Suprapubic skin (tissue), 4 donors: ENCODE measurements around the gene BCL11B. TPM values are rescaled to one million over a fixed set of nuclear protein-coding genes. Genes with fewer than 3 reads are reported as not detected.

Experiments
- DNase-seq, 2 donors: peaks; one replicate each; pipeline ENCODE4 v3.0.0-alpha.2; 2019; ENCODE audit warnings: low spot score in 2 of 2
- H3K27ac ChIP-seq: fragments of 200-600 bp; sonication (generic); one replicate; pipeline ENCODE4 v1.5.1; 2019
- H3K27me3 ChIP-seq: fragments of 200-600 bp; sonication (generic); one replicate; pipeline ENCODE4 v1.5.1; 2019
- H3K36me3 ChIP-seq: fragments of 200-600 bp; sonication (generic); one replicate; pipeline ENCODE4 v1.5.1; 2019
- H3K4me1 ChIP-seq: fragments of 200-600 bp; sonication (generic); one replicate; pipeline ENCODE4 v1.5.1; 2019
- H3K4me3 ChIP-seq: fragments of 200-600 bp; sonication (generic); one replicate; pipeline ENCODE4 v1.5.1; 2019; ENCODE audit warnings: mild to moderate bottlenecking
- H3K9me3 ChIP-seq: fragments of 200-600 bp; sonication (generic); one replicate; pipeline ENCODE4 v1.5.1; 2019
- CTCF ChIP-seq, 2 donors: fragments of 200-600 bp in 1 of 2; fragments of 450-650 bp in 1 of 2; sonication (generic) in 1 of 2; IDR thresholded peaks; one replicate each; pipeline ENCODE4 v1.5.1; 2016 to 2019; ENCODE audit warnings: antibody characterized with exemption in 2 of 2, mild to moderate bottlenecking in 1 of 2, moderate library complexity in 1 of 2
- EP300 ChIP-seq: sonication (generic); formaldehyde crosslinking; IDR thresholded peaks from one replicate; pipeline ENCODE4 v1.6.1; 2017; ENCODE audit warnings: antibody characterized with exemption
- POLR2A ChIP-seq, 2 donors: fragments of 450-650 bp; IDR thresholded peaks; one replicate each; pipeline ENCODE4 v1.6.1; 2017; ENCODE audit warnings: antibody characterized with exemption in 2 of 2, mild to moderate bottlenecking in 2 of 2, moderate library complexity in 2 of 2
- POLR2AphosphoS5 ChIP-seq, 3 donors: sonication (generic); formaldehyde crosslinking; IDR thresholded peaks; one replicate each; pipeline ENCODE4 v1.6.1; 2017; ENCODE audit warnings: antibody characterized with exemption in 3 of 3
- WGBS: methylation state at CpG from one replicate; pipeline ENCODE4 v1.1.5; 2018; 5-methylcytosine and 5-hydroxymethylcytosine counted together
- total RNA-seq, 4 donors: library from RNA; depleted of rRNA; stranded (reverse); fragments of >200 nt; gene quantifications; one replicate each; pipeline ENCODE4 v1.1.0, GENCODE V29; 2016

Gene BCL11B
- total RNA-seq, 4 donors from 2014 or later, result 35.9 to 53.8 (median 47.5) TPM

GRCh38 chr14:99120526-99121318 lies 151.3 kb downstream of the BCL11B start:
- Histone ChIP-seq H3K4me3 (no peak overlapping the region), H3K9me3 (no peaks in the 10 kb centered on the region), H3K27ac (no peak overlapping the region), H3K4me1 (no peaks in the 10 kb centered on the region), H3K27me3 (peaks cover 21% of the 10 kb centered on the region), H3K36me3 (no peaks in the 10 kb centered on the region)
- DNase-seq, result no peak
- 89% methylated on average over 16 of the region's 17 CpGs for WGBS
- TF ChIP-seq EP300 (no peak), POLR2AphosphoS5 (IDR thresholded peaks at IDR 0.05) (no peak), CTCF (IDR thresholded peaks at IDR 0.05) (no peak), POLR2A (IDR thresholded peaks at IDR 0.05) (no peak)

GRCh38 chr14:99119554-99120525 lies 152.2 kb downstream of the BCL11B start:
- H3K27ac ChIP-seq, result no peak overlapping the region
- H3K4me3 ChIP-seq, result no peak overlapping the region
- H3K4me1 ChIP-seq, result no peaks in the 10 kb centered on the region
- no peak for DNase-seq
- 69% methylated on average over 18 of the region's 18 CpGs for WGBS
- H3K9me3 ChIP-seq, result no peaks in the 10 kb centered on the region
- H3K36me3 ChIP-seq, result no peaks in the 10 kb centered on the region
- peaks cover 21% of the 10 kb centered on the region for H3K27me3 ChIP-seq
- no peak for TF ChIP-seq POLR2AphosphoS5 (IDR thresholded peaks at IDR 0.05)
- no peak for TF ChIP-seq EP300
- TF ChIP-seq CTCF (IDR thresholded peaks at IDR 0.05), result no peak
- no peak for TF ChIP-seq POLR2A (IDR thresholded peaks at IDR 0.05)

Other genes starting within 250 kb of the BCL11B start
- gene SETD3, start 208.7 kb upstream of the BCL11B start, total RNA-seq, result 10 to 100 TPM; 50.2 to 57.5 (median 54.8) TPM
- 10 to 100 TPM; 23.4 to 66.3 (median 39.0) TPM for gene CCNK, start 209.2 kb upstream of the BCL11B start, total RNA-seq